ENCODE data around the gene SEPTIN10.
"Not testable (repeated sequence)": the region's sequence is repeated elsewhere in the genome, so short reads cannot be mapped to it uniquely, and the experiment has no call there.

SEPTIN10 gene

GRCh38 chr2:109538546-109538945, 75.2 kb downstream of the SEPTIN10 start:
- DNase-seq, result no peak

GRCh38 chr2:109537565-109538222, 76.1 kb downstream of the SEPTIN10 start:
- no peak for DNase-seq

- not testable (repeated sequence) for DNase-seq
Measured at GRCh38 chr2:109536556-109536955, 77.2 kb downstream of the SEPTIN10 start.

- no peak for DNase-seq
Measured at GRCh38 chr2:109535217-109535946, 78.4 kb downstream of the SEPTIN10 start.

- no peak for DNase-seq
Measured at GRCh38 chr2:109533823-109534222, 79.9 kb downstream of the SEPTIN10 start.

GRCh38 chr2:109532728-109533076, 81.1 kb downstream of the SEPTIN10 start:
- no peak for DNase-seq

- no peak for DNase-seq
Measured at GRCh38 chr2:109531896-109532727, 81.7 kb downstream of the SEPTIN10 start.

- no peak for DNase-seq
Measured at GRCh38 chr2:109531221-109531620, 82.5 kb downstream of the SEPTIN10 start.

GRCh38 chr2:109530712-109531111, 83.1 kb downstream of the SEPTIN10 start:
- DNase-seq, result no peak

- DNase-seq, result no peak
Measured at GRCh38 chr2:109529532-109530449, 84.0 kb downstream of the SEPTIN10 start.

- DNase-seq, result no peak
Measured at GRCh38 chr2:109528811-109529501, 84.8 kb downstream of the SEPTIN10 start.

- DNase-seq, result no peak
Measured at GRCh38 chr2:109527846-109528705, 85.7 kb downstream of the SEPTIN10 start.

GRCh38 chr2:109527079-109527478, 86.7 kb downstream of the SEPTIN10 start:
- DNase-seq, result no peak

GRCh38 chr2:109526442-109526970, 87.3 kb downstream of the SEPTIN10 start:
- no peak for DNase-seq

- DNase-seq, result no peak
Measured at GRCh38 chr2:109525836-109526235, 87.9 kb downstream of the SEPTIN10 start.

- no peak for DNase-seq
Measured at GRCh38 chr2:109523536-109524361, 90.0 kb downstream of the SEPTIN10 start.

- no peak for DNase-seq
Measured at GRCh38 chr2:109523121-109523520, 90.6 kb downstream of the SEPTIN10 start.

- DNase-seq, result no peak
Measured at GRCh38 chr2:109522063-109522374, 91.7 kb downstream of the SEPTIN10 start.

GRCh38 chr2:109521233-109522062, 92.3 kb downstream of the SEPTIN10 start:
- DNase-seq, result no peak
